T-helper 9 cell (primary cell): ENCODE measurements around the gene UNC13D.
"Not testable (repeated sequence)": the region's sequence is repeated elsewhere in the genome, so short reads cannot be mapped to it uniquely, and the experiment has no call there.

Experiments
- DNase-seq: peaks from one replicate; pipeline ENCODE4 v3.0.0-alpha.2; 2020

Gene UNC13D

DNA sequence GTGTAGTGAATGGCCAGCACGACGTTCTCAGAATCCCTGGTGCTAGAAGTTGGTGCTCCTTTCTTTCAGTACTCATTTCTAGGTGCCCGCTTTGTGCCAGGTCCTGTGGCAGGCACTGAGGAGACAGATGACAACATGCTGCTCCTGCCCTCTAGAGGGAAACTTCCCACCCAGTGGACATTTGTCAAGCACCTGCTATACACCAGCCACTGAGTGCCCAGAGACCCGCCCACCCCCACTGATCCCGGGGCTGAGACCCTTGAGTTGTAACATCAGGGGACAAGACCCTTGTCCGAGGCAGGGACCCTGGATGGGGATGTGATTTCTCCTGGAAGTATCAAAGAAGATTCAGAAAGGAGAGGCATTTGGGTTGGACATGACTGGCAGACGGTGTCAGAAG, 25.1 kb downstream of the UNC13D start:
- DNase-seq, result no peak

DNA sequence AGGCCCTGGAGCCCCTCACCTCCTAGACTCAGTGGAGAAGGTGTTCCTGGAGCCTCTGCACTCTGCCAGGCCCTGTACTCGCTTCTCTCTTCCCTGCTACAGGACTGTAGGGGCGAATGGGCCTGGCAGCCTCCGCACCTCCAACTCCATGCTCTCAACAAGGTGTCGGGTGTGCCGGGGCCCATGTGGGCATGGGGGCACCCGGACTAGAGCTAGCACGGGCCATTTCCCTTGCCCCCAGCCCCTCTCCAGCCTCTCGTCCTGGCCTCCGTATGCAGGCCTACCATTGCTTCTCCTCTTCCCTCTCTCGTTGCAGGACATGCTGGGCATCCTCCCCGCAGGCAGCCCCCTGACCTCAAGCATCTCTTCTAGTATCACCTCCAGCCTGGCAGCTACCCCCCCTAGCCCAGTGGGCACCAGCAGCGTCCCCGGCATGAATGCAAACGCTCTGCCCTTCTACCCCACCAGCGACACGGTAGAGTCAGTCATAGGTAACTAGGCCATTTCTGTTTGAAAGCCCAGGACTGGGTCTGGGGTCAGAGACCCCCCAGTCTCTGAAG, 25.8 kb downstream of the UNC13D start:
- no peak for DNase-seq

DNA sequence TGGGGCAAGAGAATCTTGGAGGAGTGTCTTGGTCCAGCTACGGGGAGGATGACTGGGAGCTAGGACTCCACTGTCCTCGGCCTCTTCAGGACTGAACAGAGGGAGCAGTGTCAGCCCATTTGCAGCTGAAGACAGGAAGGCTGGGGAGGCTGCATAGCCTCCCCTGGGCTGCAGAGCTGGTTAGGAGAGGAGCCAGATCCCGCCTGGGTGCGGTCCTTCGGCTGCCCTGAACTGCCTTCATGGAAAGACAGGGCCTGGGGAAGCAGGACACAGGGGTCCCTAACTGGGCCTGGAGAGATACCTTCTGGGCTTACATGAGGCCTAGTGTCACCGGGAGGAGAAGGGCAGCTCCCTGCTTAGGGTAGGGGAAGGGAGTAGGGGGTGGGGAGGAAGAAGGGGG, 26.6 kb downstream of the UNC13D start:
- DNase-seq, result no peak

DNA sequence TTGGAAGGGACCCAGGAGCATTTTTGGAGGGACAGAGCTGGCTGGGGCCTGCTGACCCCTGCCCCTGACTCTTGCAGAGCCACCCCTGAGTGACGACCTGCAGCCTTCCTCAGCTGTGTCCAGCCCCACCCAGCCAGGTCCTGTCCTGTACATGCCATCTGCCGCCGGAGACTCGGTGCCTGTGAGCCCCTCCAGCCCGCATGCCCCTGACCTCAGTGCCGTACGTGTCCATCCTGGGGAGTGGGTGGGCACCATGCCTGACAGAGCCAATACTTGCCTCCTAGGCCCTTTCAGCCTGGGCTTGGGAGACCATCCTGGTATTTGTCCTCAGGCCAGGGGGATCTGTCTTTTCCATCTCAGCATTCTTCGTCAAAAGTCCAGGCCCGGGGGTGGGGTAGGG, 27.5 kb downstream of the UNC13D start:
- no peak for DNase-seq

DNA sequence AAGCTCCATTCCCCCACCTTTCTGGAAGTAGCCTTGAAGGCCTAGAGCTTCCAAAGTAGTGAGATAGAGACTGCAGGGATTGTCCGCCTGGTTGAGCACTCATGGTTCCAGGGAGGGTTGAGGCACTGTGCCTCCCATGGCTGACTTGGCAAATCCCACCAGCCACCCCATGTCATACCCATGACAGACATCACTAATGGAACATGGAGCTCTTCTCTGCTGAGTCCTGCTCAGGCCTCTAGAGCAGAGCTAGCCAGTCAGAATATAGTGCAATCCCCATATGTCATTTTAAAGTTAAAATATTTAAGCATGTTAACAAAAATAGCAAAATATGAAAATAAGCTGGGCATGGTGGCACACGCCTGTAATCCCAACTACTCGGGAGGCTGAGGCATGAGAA, 28.8 kb downstream of the UNC13D start:
- DNase-seq, result no peak

DNA sequence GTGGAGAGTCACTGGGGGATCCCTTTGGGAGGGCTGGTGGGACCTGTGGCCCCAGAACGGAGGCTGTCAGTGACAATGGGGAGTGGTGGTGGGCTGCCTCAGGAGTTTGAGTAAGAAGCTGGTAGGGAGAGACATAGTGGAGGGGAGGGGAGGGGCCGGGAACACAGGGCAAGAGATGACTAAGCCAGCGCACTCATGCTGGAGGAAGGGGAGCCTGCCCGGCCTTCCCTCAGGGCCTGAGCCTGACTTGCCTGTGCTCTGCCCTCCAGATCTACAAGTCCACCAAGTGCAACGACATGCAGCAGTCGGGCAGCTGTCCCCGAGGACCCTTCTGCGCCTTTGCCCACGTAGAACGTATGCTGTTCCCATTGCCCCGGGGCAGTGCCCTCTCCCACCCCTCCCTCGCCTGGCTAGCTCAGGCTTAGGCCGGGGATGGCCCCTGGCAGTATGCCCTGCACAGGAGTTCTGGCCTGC, 29.3 kb downstream of the UNC13D start:
- no peak for DNase-seq

DNA sequence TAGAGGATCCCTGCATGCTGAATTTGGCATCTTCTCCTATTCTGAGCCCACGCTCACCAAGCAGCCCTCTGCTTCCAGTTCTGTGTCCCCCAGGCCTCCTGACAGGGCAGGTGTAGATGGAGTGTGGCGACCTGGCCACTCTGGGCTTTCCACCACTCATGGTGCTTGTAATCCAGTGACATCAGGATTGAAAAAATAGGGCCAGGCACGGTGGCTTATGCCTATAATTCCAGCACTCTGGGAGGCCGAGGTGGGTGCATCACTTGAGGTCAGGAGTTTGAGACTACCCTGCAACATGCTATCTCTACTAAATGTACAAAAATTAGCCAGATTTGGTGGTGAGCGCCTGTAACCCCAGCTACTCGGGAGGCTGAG, 30.2 kb downstream of the UNC13D start:
- no peak for DNase-seq

DNA sequence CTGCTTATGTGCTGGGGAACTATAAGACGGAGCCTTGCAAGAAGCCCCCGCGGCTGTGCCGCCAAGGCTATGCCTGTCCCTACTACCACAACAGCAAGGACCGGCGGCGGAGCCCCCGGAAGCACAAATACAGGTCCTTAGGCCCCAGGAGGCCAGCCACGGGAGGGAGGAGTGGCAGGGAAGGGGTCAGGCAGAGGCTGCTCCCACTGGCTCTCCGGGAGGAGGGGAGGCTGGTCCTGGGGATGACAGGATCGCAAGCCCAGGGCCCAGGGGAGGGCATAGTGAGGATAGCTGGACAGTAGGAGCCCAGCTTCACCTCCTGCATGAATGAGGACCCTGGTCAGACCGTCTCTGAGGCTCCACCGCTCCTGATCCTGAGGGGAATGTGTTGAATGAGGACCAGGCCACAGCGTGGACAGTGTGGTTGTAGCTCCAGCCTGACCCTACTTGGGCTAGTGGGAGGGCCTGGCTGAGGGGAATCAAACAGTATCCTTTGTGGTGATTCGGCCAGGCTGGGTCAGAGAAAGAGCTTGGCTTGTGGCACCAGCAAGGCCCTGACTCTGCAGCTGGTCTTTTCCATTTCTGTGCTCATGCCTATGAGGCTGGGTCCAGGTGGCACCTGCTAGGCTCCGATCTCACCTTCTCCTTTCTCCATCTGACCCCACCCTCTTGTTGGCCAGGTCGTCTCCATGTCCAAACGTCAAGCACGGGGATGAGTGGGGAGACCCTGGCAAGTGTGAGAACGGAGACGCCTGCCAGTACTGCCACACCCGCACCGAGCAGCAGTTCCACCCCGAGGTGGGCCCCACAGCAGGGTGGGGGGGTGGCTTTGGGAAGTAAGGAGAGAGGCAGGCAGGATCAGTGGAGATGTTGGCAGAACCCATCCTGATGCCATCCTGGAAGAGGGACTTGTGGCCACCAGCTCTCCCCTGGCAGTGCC, 30.9 kb downstream of the UNC13D start:
- no peak for DNase-seq

DNA sequence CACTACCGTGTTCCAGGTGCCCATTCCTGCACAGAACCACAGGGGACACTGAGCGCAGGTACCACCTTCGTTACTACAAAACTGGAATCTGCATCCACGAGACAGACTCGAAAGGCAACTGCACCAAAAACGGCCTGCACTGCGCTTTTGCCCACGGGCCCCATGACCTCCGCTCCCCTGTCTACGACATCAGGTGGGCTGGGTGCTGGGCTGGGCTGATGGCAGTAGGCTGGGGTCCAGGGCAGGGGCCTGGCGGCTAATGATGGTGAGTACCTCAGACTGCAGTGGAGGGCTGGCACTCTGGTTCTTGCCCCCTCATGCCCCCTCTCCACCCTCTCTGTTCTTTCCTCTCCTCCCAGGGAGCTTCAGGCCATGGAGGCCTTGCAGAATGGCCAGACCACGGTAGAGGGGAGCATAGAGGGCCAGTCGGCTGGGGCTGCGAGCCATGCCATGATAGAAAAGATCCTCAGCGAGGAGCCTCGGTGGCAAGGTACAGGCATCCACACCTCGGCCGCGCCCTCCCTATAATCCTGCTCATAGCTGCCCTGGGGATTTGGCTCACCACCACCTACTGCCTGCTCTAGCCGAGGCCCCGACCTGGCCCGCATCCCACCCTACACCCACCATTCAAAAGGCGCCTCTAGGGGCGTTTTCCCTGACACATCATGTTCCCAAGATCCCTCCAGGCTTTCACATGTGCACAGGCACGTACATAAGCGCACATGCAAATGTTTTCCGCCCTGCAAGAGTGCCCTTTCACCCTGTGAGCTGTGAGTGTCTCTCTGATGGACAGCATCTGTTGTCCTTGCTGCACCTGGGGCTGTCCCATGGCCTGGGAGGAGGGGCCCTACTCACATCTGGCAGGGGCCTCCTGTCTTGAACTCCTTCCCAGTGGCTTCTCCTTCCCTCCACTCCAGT, 31.8 kb downstream of the UNC13D start:
- DNase-seq, result no peak

DNA sequence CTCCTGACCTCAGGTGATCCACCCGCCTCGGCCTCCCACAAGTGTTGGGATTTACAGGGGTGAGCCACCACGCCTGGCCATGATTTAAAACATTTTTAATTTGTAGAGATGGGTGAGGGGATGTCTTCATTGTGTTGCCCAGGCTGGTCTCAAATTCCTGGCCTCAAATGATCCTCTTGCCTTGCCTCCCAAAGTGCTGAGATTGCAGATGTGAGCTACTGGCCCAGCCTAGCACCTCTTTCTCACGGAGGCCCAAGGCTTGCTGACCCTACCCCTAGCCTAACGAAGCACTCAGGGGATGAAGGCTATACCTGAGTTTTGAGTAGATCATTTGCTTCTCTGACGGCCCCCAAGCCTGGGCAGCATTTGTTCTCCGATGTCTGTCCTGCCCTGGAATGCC, 33.0 kb downstream of the UNC13D start:
- DNase-seq, result no peak

DNA sequence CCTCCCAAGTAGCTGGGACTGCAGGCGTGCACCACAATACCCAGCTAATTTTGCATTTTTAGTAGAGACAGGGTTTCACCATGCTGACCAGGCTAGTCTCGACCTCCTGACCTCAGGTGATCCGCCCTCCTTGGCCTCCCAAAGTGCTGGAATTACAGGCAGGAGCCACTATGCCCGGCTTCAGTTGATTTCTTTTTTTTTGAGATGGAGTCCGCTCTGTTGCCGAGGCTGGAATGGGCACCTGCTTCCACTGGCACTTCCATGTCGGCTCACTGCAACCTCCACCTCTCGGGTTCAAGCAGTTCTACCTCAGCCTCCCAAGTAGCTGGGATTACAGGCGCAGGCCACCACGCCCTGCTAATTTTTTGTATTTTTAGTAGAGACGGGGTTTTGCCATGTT, 33.4 kb downstream of the UNC13D start:
- DNase-seq, result not testable (repeated sequence)

DNA sequence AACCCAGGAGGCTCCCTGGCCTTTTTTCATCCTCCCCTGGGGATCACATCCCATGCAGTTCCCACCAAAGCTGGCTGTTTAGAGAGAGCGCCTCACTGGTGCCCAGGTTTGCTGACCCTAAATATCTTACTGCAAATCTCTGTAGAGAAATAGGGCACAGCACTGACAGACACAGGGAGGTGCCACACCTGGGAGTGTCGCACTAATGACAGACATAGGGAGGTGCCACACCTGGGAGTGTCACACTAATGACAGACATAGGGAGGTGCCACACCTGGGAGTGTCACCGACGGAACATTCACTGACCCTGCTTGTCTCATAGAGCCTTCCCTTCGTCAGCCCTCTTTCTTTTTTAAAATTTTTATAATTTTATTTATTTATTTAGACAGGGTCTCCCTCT, 34.0 kb downstream of the UNC13D start:
- DNase-seq, result no peak

DNA sequence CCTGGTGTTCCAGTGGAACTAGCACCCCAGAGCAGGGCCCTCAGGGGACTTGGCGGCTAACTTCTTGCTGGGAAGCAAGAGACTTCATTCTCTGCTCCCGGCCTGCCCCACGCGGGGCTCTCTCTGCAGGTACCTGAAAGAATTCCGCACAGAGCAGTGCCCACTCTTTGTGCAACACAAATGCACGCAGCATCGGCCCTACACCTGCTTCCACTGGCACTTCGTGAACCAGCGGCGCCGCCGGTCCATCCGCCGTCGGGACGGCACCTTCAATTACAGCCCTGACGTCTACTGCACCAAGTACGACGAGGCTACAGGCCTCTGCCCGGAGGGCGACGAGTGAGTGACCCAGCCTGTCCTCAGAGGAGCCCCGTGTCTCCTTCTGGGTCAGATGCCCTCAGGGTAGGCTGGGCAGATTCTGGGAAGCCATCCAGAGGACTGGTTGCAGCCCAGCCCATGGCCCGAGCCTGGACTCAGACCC, 34.5 kb downstream of the UNC13D start:
- no peak for DNase-seq

DNA sequence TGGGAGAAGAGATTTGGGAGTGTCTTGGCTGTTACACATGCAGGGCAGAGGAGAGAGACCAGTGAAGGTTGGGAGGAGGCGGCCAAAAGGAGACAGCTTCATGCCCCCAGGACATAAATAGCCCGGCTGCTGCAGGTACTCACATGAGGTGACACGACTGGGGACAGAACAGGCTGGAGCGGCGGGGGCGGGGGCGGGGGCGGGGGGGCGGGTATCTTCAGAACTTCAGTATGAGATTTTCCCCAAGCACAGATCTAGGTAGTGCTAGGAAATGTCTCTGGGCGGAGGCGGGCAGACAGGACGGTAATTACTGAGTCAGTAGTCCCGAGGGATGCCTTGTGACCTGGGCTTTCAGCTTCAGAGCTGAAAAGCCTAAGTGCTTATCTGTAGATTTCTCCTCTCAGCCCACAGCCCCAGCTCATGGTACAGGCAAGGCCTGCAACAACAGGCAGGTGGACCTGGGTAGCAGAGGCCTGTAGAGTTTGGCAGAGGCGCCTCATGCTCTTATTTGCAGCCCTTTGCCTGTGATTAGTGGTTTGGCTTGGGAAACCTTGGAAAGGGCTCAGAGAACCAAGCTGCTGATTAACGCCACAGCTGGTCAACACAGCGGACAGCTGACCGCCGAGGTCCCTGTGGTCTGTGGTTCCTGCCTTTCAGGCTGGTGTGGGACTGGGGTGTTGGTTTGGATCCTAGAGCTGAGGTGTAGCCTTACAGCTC, 35.1 kb downstream of the UNC13D start:
- no peak for DNase-seq

DNA sequence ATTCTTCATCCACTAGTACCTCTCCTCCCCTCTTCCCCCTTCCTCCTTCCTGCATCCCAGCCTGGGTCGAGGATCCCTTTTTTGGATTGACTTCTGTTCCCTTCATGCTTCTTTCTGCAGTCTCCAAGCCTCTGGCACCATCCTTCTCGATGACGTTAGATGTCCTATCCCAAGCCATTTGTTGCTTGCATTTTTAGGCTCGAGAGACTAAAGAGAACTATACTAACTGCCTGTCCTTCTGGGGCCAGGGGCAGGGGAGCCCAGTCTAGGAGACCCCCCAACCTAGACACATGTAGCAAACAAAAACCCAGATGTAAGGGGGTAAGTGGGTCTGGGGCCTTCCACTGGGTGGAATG, 35.7 kb downstream of the UNC13D start:
- no peak for DNase-seq

DNA sequence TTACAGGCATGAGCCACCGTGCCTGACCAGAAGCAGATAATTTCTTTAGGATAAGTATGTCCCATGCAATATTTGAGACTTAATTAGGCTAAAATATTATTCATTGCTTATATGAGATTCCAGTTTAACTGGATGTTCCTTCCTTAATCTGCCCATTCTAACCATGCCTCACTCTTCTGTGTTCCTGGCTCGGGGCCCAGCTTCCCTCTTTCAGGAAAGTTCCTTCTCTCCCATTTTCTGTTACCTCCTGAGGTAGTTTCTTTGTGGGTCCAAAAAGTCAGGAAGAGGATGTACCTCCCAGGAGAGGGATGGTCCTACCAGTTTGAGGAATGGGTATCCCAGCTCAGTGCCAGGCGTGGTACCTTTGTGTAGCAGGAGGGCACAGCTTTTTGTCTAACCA, 36.3 kb downstream of the UNC13D start:
- no peak for DNase-seq

DNA sequence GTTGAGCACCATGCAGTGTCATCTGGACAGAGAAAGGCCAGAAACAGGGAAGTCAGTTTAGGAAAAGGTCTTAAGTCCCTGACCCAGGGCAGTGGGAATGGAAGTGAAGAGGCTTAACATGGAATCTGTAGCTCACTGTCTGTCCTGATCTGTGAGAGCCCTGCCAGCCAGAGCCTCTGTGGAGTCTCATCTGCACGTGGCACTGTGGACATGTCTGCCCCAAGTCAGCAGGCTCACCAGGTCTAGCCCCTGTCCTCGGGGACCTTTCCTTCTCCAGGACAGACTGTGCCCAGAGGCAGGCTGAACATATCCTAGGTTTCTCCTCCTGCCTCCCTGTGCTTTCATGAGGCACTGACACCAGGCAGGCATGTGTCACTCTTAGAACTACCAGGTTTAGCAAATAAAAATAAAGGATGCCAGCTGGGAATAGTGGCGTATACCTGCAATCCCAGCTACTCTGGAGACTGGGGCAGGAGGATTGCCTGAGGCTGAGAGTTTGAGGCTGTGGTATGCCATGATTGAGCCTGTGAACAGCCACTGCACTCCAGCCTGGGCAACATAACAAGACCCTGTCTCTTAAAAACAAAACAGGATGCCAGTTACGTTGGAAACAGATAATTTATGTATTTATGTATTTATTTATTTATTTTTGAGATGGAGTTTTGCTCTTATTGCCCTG, 37.2 kb downstream of the UNC13D start:
- DNase-seq, result no peak

DNA sequence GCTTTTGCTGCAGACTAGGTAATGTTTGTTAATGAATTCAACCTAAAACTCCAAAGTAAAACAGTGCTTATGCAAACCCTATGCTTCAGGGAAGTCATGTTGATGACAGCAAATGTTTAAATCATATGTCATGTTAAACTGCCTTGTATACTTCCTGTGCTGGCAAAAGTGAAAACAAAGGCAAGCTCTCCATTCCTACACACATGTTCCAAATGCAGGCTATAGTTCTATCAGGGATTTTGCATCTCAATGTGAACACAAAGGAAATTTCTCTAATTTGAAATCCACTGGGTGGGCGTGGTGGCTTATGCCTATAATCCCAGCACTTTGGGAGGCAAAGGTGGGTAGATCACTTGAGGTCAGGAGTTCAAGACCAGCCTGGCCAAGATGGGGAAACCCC, 40.3 kb downstream of the UNC13D start:
- DNase-seq, result no peak

DNA sequence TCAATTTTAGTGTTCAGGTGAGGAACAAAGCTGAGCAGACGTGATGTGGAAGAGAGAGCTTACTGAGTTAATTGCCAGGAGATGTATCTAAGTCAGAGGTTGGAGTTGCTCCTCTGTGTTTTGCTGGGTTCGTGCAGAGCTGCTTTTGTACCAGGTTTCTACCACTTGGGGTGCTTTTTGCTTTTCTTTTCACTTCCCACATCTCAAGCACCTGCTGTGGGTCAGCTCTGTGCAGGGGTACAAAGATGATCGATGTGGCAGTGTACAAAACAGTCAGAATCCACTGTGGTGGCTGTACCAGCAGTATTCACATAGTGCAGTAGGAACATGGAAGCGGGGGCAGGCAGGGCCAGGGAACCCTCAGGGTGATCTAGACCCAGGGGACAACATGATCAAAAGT, 44.8 kb downstream of the UNC13D start:
- DNase-seq, result no peak

DNA sequence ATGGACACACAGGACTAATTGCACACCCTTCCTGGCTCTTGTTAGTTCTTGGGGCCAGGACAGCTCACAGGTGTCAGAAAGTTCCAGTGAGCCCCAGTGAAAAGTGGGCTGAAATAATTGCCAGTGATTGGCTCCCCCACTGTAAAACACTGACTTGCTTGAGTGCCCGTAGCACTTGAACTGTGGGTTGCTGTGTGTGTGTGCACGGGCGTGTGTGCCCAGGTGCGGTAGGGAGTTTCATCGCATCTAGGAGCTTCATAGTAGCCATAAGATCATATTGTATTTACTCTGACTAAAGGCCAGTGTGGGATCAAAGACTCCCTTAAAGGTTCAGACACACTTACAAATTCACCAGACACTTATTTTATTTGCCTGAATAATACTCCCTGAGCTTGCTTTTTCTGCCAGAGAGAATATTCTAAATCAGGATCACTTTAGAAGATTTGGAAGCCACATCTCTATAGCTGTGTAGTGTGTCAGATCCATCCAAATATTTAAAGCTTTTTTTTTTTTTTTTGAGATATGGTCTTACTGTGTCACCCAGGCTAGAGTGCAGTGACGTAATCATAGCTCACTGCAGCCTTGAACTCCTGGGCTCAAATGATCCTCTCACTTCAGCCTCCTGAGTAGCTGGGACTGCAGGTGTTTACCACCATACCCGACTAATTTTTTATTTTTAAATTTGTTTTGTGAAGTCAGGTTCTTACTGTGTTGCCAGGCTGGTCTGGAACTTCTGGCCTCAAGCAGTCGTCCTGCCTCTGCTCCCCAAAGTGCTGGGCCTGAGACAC, 48.2 kb downstream of the UNC13D start:
- no peak for DNase-seq

DNA sequence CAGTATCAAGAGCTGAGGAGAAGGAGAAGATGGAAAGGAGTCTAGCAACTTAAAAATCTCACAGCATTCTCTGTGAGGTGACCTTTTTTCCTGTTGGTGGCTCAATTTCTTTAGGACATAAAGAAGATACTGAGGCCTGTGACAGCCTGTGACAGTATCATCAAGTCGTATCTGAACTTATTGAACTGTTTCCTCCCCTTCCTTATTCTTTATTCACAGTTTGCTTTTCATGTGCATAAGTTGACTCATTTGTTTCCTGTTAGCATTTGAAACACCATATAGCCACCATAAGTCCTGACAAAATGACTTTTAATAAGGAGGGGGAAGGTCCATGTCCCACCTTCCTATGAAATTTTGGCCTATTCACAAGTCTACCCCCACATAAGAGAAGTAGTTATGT, 50.7 kb downstream of the UNC13D start:
- no peak for DNase-seq
